Glutamatergic neuron (in vitro differentiated cells): ENCODE data around the gene MAG. TPM values are rescaled to one million over a fixed set of nuclear protein-coding genes. Genes with fewer than 3 reads are reported as not detected.
"Not testable (repeated sequence)": the region's sequence is repeated elsewhere in the genome, so short reads cannot be mapped to it uniquely, and the experiment has no call there.

ENCODE experiments used
- DNase-seq: peaks from one replicate; pipeline ENCODE4 v3.0.0; 2022
- H3K27ac Mint-ChIP-seq: one replicate; pipeline ENCODE4 v1.8.0; 2020; ENCODE audit warnings: mild to moderate bottlenecking, mixed read lengths, inconsistent platforms; ENCODE audit not compliant: unreplicated experiment
- H3K27me3 Mint-ChIP-seq: one replicate; pipeline ENCODE4 v1.8.0; 2020; ENCODE audit warnings: mild to moderate bottlenecking, moderate library complexity, mixed read lengths, inconsistent platforms; ENCODE audit not compliant: unreplicated experiment
- H3K36me3 Mint-ChIP-seq: one replicate; pipeline ENCODE4 v1.8.0; 2020; ENCODE audit warnings: mild to moderate bottlenecking, mixed read lengths, inconsistent platforms; ENCODE audit not compliant: unreplicated experiment
- H3K4me1 Mint-ChIP-seq: one replicate; pipeline ENCODE4 v1.8.0; 2020; ENCODE audit warnings: mild to moderate bottlenecking, low read depth, mixed read lengths, inconsistent platforms; ENCODE audit not compliant: unreplicated experiment
- H3K4me3 Mint-ChIP-seq: one replicate; pipeline ENCODE4 v1.8.0; 2020; ENCODE audit warnings: mild to moderate bottlenecking, mixed read lengths, inconsistent platforms; ENCODE audit not compliant: unreplicated experiment
- H3K9me3 Mint-ChIP-seq: one replicate; pipeline ENCODE4 v1.8.0; 2020; ENCODE audit warnings: mild to moderate bottlenecking, moderate library complexity, mixed read lengths, inconsistent platforms; ENCODE audit not compliant: unreplicated experiment
- CTCF ChIP-seq: fragments of 200-600 bp; sonication (generic); IDR thresholded peaks from one replicate; pipeline ENCODE4 v1.5.0; 2021; ENCODE audit not compliant: partially characterized antibody, unreplicated experiment
- total RNA-seq: library from RNA; stranded (reverse); fragmentation: NEBNext Ultra II Directional; extraction: Animal tissue kit (Norgen Biotek cat#: 25700); gene quantifications from one replicate; pipeline ENCODE4 v1.2.1, GENCODE V29; 2021; ENCODE audit not compliant: unreplicated experiment

The MAG gene
- total RNA-seq, 1 donor from 2014 or later: not detected

GRCh38 chr19:35354898-35355297 lies 62.9 kb downstream of the MAG start:
- Mint-ChIP-seq H3K4me3 (no peak overlapping the region), H3K4me1 (peaks cover 1% of the 10 kb centered on the region), H3K9me3 (peaks cover 1% of the 10 kb centered on the region), H3K27me3 (peaks cover 8% of the 10 kb centered on the region), H3K27ac (no peak overlapping the region), H3K36me3 (no peaks in the 10 kb centered on the region)
- TF ChIP-seq CTCF: no peak
- DNase-seq: no peak

GRCh38 chr19:35355791-35356460 lies 64.0 kb downstream of the MAG start:
- DNase-seq: no peak
- Mint-ChIP-seq H3K27me3 (peaks cover 6% of the 10 kb centered on the region), H3K4me3 (no peak overlapping the region), H3K4me1 (peaks cover 1% of the 10 kb centered on the region), H3K9me3 (peaks cover 1% of the 10 kb centered on the region), H3K36me3 (no peaks in the 10 kb centered on the region), H3K27ac (no peak overlapping the region)
- TF ChIP-seq CTCF: no peak

- no peak for TF ChIP-seq CTCF
- H3K4me1 Mint-ChIP-seq: no peaks in the 10 kb centered on the region
- H3K36me3 Mint-ChIP-seq: no peaks in the 10 kb centered on the region
These were observed 66.1 kb downstream of the MAG start, which contains the start of gene FFAR3 for GRCh38 chr19:35357867-35358573. Gene FFAR3 (plus strand): TSS chr19:35358460. CDS start chr19:35358891, 431 bp downstream.

GRCh38 chr19:35358834-35359233 lies 66.9 kb downstream of the MAG start:
- H3K27ac Mint-ChIP-seq, DNase-seq, H3K4me1 Mint-ChIP-seq, H3K9me3 Mint-ChIP-seq, H3K4me3 Mint-ChIP-seq, H3K27me3 Mint-ChIP-seq, H3K36me3 Mint-ChIP-seq: not testable (repeated sequence)

More at GRCh38 chr19:35357867-35358573, 66.1 kb downstream of the MAG start, which contains the start of gene FFAR3:
- peaks cover 4% of the 10 kb centered on the region for H3K27me3 Mint-ChIP-seq
- peaks cover 1% of the 10 kb centered on the region for H3K9me3 Mint-ChIP-seq
- no peak within 1 kb of the TSS for H3K27ac Mint-ChIP-seq
- no peak for DNase-seq
- no peak within 1 kb of the TSS for H3K4me3 Mint-ChIP-seq

GRCh38 chr19:35359395-35359794 lies 67.4 kb downstream of the MAG start:
- DNase-seq, H3K4me1 Mint-ChIP-seq, H3K27me3 Mint-ChIP-seq, H3K4me3 Mint-ChIP-seq, H3K9me3 Mint-ChIP-seq, H3K36me3 Mint-ChIP-seq, H3K27ac Mint-ChIP-seq: not testable (repeated sequence)

GRCh38 chr19:35360081-35360480 lies 68.1 kb downstream of the MAG start:
- H3K4me3 Mint-ChIP-seq, DNase-seq: not testable (repeated sequence)

More at GRCh38 chr19:35360081-35360480, 68.1 kb downstream of the MAG start:
- not testable (repeated sequence) for H3K4me1 Mint-ChIP-seq, H3K27me3 Mint-ChIP-seq, H3K36me3 Mint-ChIP-seq, H3K27ac Mint-ChIP-seq, H3K9me3 Mint-ChIP-seq
